Bone marrow (tissue), 2 donors: ENCODE results near the gene DCTN2.
"Not testable (repeated sequence)": the region's sequence is repeated elsewhere in the genome, so short reads cannot be mapped to it uniquely, and the experiment has no call there.

Experiments used
- DNase-seq, 2 donors: peaks; one replicate each; lab custom pipeline; 2025; lab: John Stamatoyannopoulos, UW

DCTN2 gene

GRCh38 chr12:57527184-57527583, 19.8 kb downstream of the DCTN2 start:
- DNase-seq, result no peak

- DNase-seq, result no peak
Observed at GRCh38 chr12:57526477-57527126, 20.4 kb downstream of the DCTN2 start.

- no peak for DNase-seq
Observed at GRCh38 chr12:57525615-57526383, 21.2 kb downstream of the DCTN2 start.

GRCh38 chr12:57524814-57525614, 22.0 kb downstream of the DCTN2 start:
- DNase-seq, result no peak

GRCh38 chr12:57523706-57524614, 23.0 kb downstream of the DCTN2 start:
- DNase-seq, result no peak

- DNase-seq, result peak in 1 of 2 donors; percentile 91
Observed at GRCh38 chr12:57522887-57523705, 23.9 kb downstream of the DCTN2 start.

- DNase-seq, result peak; percentile 57 to 86
Observed at GRCh38 chr12:57522011-57522886, 24.7 kb downstream of the DCTN2 start, which contains the start of gene MBD6. MBD6 (plus strand) TSS chr12:57522824; CDS start chr12:57524304, 1,480 bp downstream.

GRCh38 chr12:57521525-57522010, 25.4 kb downstream of the DCTN2 start:
- no peak for DNase-seq

GRCh38 chr12:57520053-57520818, 26.8 kb downstream of the DCTN2 start, which contains the start of gene DDIT3:
DDIT3 (minus strand) TSS chr12:57520514; CDS start chr12:57517406, 3,108 bp downstream.
- peak; percentile 96 to 97 for DNase-seq

- DNase-seq, result no peak
Observed at GRCh38 chr12:57519796-57520052, 27.3 kb downstream of the DCTN2 start.

GRCh38 chr12:57518920-57519795, 27.8 kb downstream of the DCTN2 start:
- no peak for DNase-seq

GRCh38 chr12:57518176-57518919, 28.6 kb downstream of the DCTN2 start:
- DNase-seq, result no peak

- DNase-seq, result not testable (repeated sequence)
Observed at GRCh38 chr12:57517718-57518117, 29.3 kb downstream of the DCTN2 start.

GRCh38 chr12:57517187-57517586, 29.8 kb downstream of the DCTN2 start:
- DNase-seq, result no peak

GRCh38 chr12:57516617-57517153, 30.3 kb downstream of the DCTN2 start:
- DNase-seq, result no peak

- no peak for DNase-seq
Observed at GRCh38 chr12:57515934-57516541, 31.0 kb downstream of the DCTN2 start.
